Liver (tissue), 9 donors: ENCODE results near the gene PLAC1. TPM values are rescaled to one million over a fixed set of nuclear protein-coding genes. Genes with fewer than 3 reads are reported as not detected.

Source experiments
- DNase-seq: peaks from one replicate; pipeline ENCODE4 v3.0.0-alpha.2; 2017; ENCODE audit warnings: low spot score
- H3K27ac ChIP-seq, 2 donors: one replicate each; pipeline ENCODE4 v1.7.0; 2013; ENCODE audit warnings: inconsistent platforms in 2 of 2, low read length in 2 of 2, control low read depth in 1 of 2, low read depth in 1 of 2, mild to moderate bottlenecking in 1 of 2
- H3K27me3 ChIP-seq, 4 donors: one replicate each; pipeline versions ENCODE4 v1.6.1 to v1.7.0; 2013; ENCODE audit warnings: low read length in 3 of 4, inconsistent platforms in 1 of 4, mild to moderate bottlenecking in 1 of 4, moderate library complexity in 1 of 4; ENCODE audit not compliant: control insufficient read depth in 4 of 4, insufficient read depth in 4 of 4
- H3K36me3 ChIP-seq, 4 donors: one replicate each; pipeline versions ENCODE4 v1.6.1 to v1.7.0; 2013; ENCODE audit warnings: low read length in 3 of 4, mild to moderate bottlenecking in 3 of 4, low read depth in 1 of 4, moderate library complexity in 1 of 4; ENCODE audit not compliant: control insufficient read depth in 4 of 4, insufficient read depth in 3 of 4
- H3K4me1 ChIP-seq, 4 donors: one replicate each; pipeline versions ENCODE4 v1.6.1 to v1.7.0; 2013; ENCODE audit warnings: low read length in 3 of 4, mild to moderate bottlenecking in 3 of 4, moderate library complexity in 1 of 4; ENCODE audit not compliant: control insufficient read depth in 4 of 4, insufficient read depth in 4 of 4
- H3K4me3 ChIP-seq, 3 donors: one replicate each; pipeline versions ENCODE4 v1.6.1 to v1.7.0; 2013; ENCODE audit warnings: low read length in 3 of 3, control low read depth in 1 of 3, low read depth in 1 of 3, mild to moderate bottlenecking in 1 of 3
- H3K9ac ChIP-seq, 2 donors: one replicate each; pipeline ENCODE4 v1.7.0; 2013; ENCODE audit warnings: low read length in 2 of 2, mild to moderate bottlenecking in 2 of 2, moderate library complexity in 2 of 2, control low read depth in 1 of 2, low read depth in 1 of 2
- H3K9me3 ChIP-seq, 4 donors: one replicate each; pipeline versions ENCODE4 v1.6.1 to v1.7.0; 2013; ENCODE audit warnings: low read length in 3 of 4; ENCODE audit not compliant: control insufficient read depth in 4 of 4
- ATF3 ChIP-seq: IDR thresholded peaks from 2 replicates; pipeline ENCODE4 v1.6.1; 2016; ENCODE audit warnings: antibody characterized with exemption
- CTCF ChIP-seq: fragments of 150-350 bp; IDR thresholded peaks from 2 replicates; pipeline ENCODE4 v1.5.1; 2017; ENCODE audit warnings: improper control_type of control experiment, low read depth, low read length; ENCODE audit not compliant: missing input control
- EGR1 ChIP-seq, 2 donors: IDR thresholded peaks; 2 replicates each; pipeline ENCODE4 v1.6.1; 2016 to 2018; ENCODE audit warnings: antibody characterized with exemption in 2 of 2, low read depth in 2 of 2
- FOXA1 ChIP-seq: IDR thresholded peaks from 2 replicates; pipeline ENCODE4 v1.6.1; 2016; ENCODE audit warnings: antibody characterized with exemption
- FOXA2 ChIP-seq: IDR thresholded peaks from 2 replicates; pipeline ENCODE4 v1.6.1; 2016; ENCODE audit warnings: antibody characterized with exemption
- GABPA ChIP-seq, 2 donors: IDR thresholded peaks in 1 of 2; conservative IDR thresholded peaks in 1 of 2; 2 replicates each; pipeline ENCODE4 v1.6.1; 2016; ENCODE audit warnings: antibody characterized with exemption in 2 of 2, mild to moderate bottlenecking in 1 of 2, moderate library complexity in 1 of 2
- HNF4A ChIP-seq, 2 donors: conservative IDR thresholded peaks; 2 replicates each; pipeline ENCODE4 v1.6.1; 2016; ENCODE audit warnings: antibody characterized with exemption in 2 of 2, mild to moderate bottlenecking in 2 of 2
- HNF4G ChIP-seq: IDR thresholded peaks from 2 replicates; pipeline ENCODE4 v1.6.1; 2016; ENCODE audit warnings: antibody characterized with exemption
- JUND ChIP-seq, 2 donors: IDR thresholded peaks; 2 replicates each; pipeline ENCODE4 v1.6.1; 2016; ENCODE audit warnings: antibody characterized with exemption in 2 of 2
- MAX ChIP-seq: IDR thresholded peaks from 2 replicates; pipeline ENCODE4 v1.6.1; 2016; ENCODE audit warnings: antibody characterized with exemption
- NR2F2 ChIP-seq: IDR thresholded peaks from 2 replicates; pipeline ENCODE4 v1.6.1; 2016; ENCODE audit warnings: antibody characterized with exemption
- RAD21 ChIP-seq, 2 donors: IDR thresholded peaks; 2 replicates each; pipeline ENCODE4 v1.6.1; 2016; ENCODE audit warnings: antibody characterized with exemption in 2 of 2, mild to moderate bottlenecking in 2 of 2
- REST ChIP-seq: IDR thresholded peaks from 2 replicates; pipeline ENCODE4 v1.6.1; 2016; ENCODE audit warnings: antibody characterized with exemption, mild to moderate bottlenecking
- RXRA ChIP-seq, 2 donors: IDR thresholded peaks; 2 replicates each; pipeline ENCODE4 v1.6.1; 2017 to 2018; ENCODE audit warnings: antibody characterized with exemption in 2 of 2, mild to moderate bottlenecking in 1 of 2
- SP1 ChIP-seq: IDR thresholded peaks from 2 replicates; pipeline ENCODE4 v1.6.1; 2018; ENCODE audit warnings: antibody characterized with exemption, mild to moderate bottlenecking
- TAF1 ChIP-seq: conservative IDR thresholded peaks from 2 replicates; pipeline ENCODE4 v1.6.1; 2016; ENCODE audit warnings: antibody characterized with exemption, mild to moderate bottlenecking
- YY1 ChIP-seq: IDR thresholded peaks from 2 replicates; pipeline ENCODE4 v1.6.1; 2016; ENCODE audit warnings: antibody characterized with exemption, mild to moderate bottlenecking
- WGBS: extraction: QIAGEN DNeasy Blood & Tissue Kit; methylation state at CpG from one replicate; pipeline ENCODE4 v1.1.7; 2013; 5-methylcytosine and 5-hydroxymethylcytosine counted together
- polyA plus RNA-seq, 2 donors: library from polyadenylated mRNA; stranded (reverse) in 1 of 2; unstranded in 1 of 2; fragments of 200-250 nt in 1 of 2; fragments of >200 nt in 1 of 2; fragmentation: Nextera tagmentation in 1 of 2; extraction: Ambion mirVana in 1 of 2; gene quantifications; one replicate each; pipeline versions ENCODE4 v1.2.1 to v1.2.3, GENCODE V29; 2013 to 2015
- total RNA-seq, 2 donors: library from RNA; depleted of rRNA; stranded (reverse); fragments of >200 nt; gene quantifications; one replicate each; pipeline ENCODE4 v1.2.3, GENCODE V29; 2014
- donor health status: healthy.
- donor health status: healthy.
- donor health status: healthy.
- donor health status: healthy.
- donor health status: healthy.

The PLAC1 gene
- total and polyA plus RNA-seq, 4 donors, result not detected

- Histone ChIP-seq H3K27ac (no peak overlapping the region), H3K27me3 (no peaks in the 10 kb centered on the region), H3K4me1 (no peaks in the 10 kb centered on the region), H3K9ac (no peak overlapping the region), H3K4me3 (no peak overlapping the region), H3K9me3 (no peaks in the 10 kb centered on the region), H3K36me3 (no peaks in the 10 kb centered on the region)
- no peak for DNase-seq
- no peak for TF ChIP-seq FOXA2
- no peak for TF ChIP-seq TAF1
- TF ChIP-seq RAD21 (IDR thresholded peaks at IDR 0.05), result no peak
- TF ChIP-seq EGR1 (IDR thresholded peaks at IDR 0.05; ENCODE audit: low read depth in 2 of 2), result no peak
- TF ChIP-seq HNF4A (conservative IDR thresholded peaks at IDR 0.05), result no peak
- no peak for TF ChIP-seq HNF4G
- no peak for TF ChIP-seq JUND (IDR thresholded peaks at IDR 0.05)
- no peak for TF ChIP-seq CTCF
- no peak for TF ChIP-seq SP1
- TF ChIP-seq FOXA1, result no peak
- no peak for TF ChIP-seq ATF3
- no peak for TF ChIP-seq NR2F2
- no peak for TF ChIP-seq MAX
- no peak for TF ChIP-seq YY1
- no peak for TF ChIP-seq RXRA (IDR thresholded peaks at IDR 0.05)
- TF ChIP-seq REST, result no peak
- WGBS, result 90% methylated on average over 15 of the region's 15 CpGs
Observed at GRCh38 chrX:134525086-134525792, 133.0 kb downstream of the PLAC1 start.

- Histone ChIP-seq H3K4me1 (no peaks in the 10 kb centered on the region), H3K4me3 (no peak overlapping the region), H3K27ac (no peak overlapping the region), H3K36me3 (no peaks in the 10 kb centered on the region), H3K9ac (no peak overlapping the region), H3K27me3 (no peaks in the 10 kb centered on the region), H3K9me3 (no peaks in the 10 kb centered on the region)
- 98% methylated on average over 6 of the region's 6 CpGs for WGBS
- no peak for TF ChIP-seq MAX
- TF ChIP-seq FOXA1, result no peak
- no peak for TF ChIP-seq GABPA (IDR thresholded peaks at IDR 0.05 in 1 of 2, conservative IDR thresholded peaks at IDR 0.05 in 1 of 2)
- no peak for TF ChIP-seq YY1
- no peak for TF ChIP-seq REST
- TF ChIP-seq HNF4A (conservative IDR thresholded peaks at IDR 0.05), result no peak
- no peak for TF ChIP-seq HNF4G
- no peak for TF ChIP-seq EGR1 (IDR thresholded peaks at IDR 0.05; ENCODE audit: low read depth in 2 of 2)
- no peak for TF ChIP-seq FOXA2
- no peak for DNase-seq
Observed at GRCh38 chrX:134524181-134524580, 134.1 kb downstream of the PLAC1 start.
